Renal cortical epithelial cell (primary cell): ENCODE results near the gene CNNM4. TPM values are rescaled to one million over a fixed set of nuclear protein-coding genes. Genes with fewer than 3 reads are reported as not detected.

Experiments used
- DNase-seq: peaks from one replicate; pipeline ENCODE4 v3.0.0-alpha.2; 2011; ENCODE audit warnings: low read depth
- total RNA-seq: library from RNA; depleted of rRNA; stranded (reverse); fragments of >200 nt; gene quantifications from 2 replicates; pipeline ENCODE4 v1.2.3, GENCODE V29; 2014

The CNNM4 gene
- total RNA-seq, 1 donor from 2014 or later, result 5.4 TPM

DNA sequence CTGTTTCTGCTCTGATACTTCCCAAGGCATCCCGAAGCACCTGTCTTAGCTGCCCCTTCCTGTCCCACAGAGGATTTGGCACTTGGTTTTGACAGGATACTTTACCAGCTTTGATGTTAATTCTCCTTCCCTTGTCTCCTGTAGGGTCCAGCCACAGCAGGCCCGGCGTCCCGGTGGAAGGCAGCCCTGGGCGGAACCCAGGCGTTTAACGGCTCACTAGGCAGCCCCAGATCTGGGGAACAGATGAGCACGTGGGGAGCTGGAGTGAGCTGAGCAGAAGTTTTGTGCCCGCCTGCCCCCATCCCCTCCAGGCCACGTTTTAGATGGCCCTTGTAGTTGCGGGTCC lies 71.7 kb downstream of the CNNM4 start:
- no peak for DNase-seq

DNA sequence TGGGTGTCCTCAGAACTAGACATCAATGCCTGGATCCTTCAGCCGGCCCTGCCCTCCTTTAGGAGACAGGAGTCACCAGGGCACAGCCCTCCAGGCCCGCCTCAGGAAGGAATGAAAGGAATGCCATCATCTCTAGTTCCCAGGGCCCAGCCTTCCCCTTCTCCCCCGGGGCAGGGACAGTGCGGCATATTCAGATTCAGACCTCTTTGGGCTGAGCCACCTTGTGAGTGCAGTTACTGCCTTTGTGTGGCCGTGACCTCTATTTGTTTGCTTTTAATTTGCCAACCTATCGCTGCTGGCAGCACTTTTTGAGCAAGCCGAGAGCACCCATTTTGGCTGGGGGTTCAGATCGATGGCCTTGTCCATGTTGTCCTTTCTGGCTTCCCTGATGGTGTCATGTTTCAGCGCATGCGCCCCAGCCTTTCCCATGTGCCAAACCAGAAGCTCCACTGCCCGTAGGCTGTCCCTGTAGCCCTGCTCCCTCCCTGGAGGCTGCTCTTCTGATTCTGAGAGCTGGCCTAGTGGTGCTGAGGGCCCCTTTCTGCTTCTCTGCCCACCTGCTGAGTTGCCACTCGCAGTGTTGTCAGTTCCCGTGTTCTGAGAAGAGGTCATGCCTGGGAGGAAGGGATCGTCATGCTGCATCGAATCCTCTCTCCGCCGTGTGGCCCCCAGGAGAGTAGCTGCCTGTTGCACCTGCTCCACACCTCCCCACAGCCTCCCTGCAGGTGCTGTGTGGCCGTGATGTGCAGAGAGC lies 72.2 kb downstream of the CNNM4 start:
- peak; percentile 48 for DNase-seq

DNA sequence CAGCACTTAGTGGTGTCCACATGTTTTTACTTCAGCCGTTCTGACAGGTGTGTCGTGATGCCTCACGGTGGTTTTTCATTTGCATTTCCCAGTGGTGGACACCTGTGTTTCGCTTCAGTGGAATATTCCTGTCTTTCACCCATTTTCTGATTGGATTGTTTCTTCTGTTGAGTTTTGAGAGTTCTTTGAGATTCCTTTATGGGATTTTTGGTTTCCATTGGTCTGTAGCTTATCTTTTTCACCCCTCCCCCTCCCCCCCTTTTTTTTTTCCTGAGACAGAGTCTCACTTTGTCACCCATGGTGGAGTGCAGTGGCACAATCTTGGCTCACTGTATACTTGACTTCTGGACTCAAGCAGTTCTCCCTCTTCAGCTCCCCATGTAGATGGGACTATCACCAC lies 75.1 kb downstream of the CNNM4 start:
- DNase-seq, result no peak

DNA sequence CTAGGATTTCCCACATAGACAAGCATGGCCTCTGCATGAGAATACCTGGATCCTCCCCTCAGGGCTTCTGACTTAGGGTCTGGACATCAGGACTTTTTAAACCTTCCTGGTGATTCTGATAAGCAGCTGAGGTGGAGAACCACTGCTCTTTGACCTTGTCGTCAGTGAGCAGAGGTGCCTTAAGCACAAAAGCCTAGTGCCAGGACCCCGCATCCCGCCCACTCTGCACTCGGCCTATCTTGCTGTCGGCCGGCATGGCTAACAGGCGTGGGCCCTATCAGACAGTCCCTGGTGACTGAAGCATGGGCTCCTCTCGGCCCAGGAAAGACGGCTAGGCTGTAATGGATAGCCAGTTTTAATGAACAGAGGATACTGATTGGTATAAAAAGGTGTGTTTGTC lies 76.9 kb downstream of the CNNM4 start:
- no peak for DNase-seq

DNA sequence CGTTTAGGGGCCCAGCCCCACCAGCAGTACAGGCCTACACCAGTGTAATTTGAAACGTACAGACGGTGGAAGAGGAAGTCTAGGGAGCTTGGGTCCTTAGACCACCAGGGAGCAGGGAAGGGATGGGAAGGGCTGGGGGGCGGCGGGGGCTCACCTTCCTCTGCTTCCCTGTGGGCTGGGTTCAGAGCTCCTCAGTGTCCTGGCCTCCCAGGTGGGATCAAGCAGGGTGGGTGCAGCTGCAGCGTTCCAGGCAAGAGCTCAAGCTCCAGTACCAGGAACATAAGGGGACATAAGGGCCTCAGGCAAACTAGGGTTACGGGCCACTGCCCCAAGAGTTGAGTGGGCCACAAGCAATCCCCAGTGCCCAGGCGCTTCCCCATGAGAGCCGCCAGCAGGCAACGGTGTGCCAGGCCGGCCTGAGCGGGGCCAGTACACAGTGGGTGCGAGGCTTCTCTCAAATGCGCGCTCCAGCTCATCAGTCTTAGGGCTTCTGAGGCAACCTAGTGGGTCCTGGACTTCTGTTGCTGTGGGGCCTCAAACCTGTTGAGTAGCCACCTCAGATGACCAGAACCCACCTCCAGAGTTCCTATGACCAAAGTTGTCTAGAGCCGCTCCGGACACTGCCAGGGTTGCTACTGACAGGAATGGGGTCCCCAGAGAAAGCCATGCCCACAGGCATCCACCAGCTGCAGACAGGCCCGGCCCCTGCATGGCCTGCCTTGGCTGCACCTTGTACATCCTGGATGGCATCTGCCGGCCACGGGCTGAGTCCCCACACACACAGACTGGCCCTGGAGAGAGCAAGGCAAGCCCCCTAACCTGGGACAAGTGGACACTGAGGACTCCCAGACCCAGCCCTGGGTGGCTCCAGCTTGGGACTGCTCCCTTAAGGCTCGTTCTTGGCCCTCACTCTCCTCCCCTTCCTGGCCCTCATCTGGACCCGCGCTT lies 77.9 kb downstream of the CNNM4 start:
- no peak for DNase-seq

DNA sequence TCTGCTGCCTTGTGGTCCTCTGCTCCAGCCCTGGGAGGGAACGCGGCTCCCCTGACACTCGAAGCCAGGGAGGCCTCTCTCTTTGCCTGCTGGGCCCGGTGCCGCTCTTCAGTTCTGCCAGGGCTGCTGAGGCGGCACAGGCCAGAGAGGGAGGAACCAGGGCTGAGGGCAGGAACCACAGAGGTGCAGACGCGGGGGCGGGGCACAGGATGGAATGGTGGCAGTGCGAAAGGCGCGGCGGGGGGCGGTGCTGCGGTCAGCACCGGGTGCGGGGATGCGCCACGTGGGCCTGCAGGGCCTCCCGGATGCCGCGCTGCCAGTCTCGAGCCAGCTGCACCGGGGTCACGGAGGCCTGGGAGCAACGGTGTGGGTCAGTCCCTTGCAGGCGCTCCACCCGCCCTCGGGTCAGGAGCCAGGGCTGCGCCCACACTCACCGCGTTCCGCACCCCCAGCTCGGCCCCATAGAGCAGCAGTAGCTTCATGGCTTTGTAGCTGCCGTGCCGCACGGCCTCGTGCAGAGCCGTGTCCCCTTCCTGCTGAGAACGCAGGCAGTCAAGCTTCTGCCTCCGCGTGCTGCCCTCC lies 78.7 kb downstream of the CNNM4 start:
- DNase-seq, result peak; percentile 28

DNA sequence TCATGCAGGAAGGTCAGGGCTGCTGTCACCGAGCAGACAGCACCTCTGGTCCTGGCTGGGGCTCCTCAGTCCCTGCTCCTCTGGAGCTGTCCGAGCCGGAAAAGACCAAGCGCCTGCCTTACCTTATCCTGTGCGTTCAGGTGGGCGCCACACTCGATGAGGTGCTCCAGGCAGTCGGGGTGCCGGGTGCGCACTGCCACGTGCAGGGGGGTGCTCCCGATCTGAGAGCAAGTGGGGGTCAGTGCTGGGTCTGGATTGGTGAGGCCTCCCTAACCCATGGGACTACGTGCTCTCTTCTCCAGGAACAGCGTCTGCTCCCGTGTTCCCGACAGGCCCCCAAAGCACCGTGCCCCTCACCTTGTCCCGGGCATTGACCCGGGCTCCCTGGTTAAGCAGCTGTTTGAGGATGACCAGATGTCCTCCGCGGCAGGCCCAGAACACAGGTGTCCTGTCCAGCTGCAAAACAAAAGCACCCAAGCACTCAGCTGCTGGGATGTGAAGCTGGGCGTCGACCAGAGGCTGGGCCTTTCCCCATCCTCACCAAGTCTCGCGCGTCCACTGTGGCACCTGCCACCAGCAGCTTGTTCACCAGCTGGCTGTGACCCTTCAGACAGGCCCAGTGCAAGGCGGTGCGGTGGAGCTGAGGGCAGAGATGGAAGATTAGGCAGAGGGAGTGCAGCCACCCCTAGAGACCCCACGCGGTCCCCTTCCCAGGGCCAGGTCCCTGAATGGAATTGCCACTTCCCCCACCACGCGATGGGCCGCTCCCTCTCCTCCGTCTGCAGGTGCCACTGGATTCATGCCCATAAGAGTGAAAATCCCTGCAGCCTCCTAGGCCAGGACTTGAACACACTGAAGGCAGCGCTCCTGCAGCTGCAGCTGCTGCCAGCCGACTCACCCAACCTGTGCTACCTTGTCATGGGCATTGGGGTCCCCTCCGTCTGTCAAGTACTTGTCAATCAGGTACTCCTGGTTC lies 79.5 kb downstream of the CNNM4 start:
- no peak for DNase-seq

DNA sequence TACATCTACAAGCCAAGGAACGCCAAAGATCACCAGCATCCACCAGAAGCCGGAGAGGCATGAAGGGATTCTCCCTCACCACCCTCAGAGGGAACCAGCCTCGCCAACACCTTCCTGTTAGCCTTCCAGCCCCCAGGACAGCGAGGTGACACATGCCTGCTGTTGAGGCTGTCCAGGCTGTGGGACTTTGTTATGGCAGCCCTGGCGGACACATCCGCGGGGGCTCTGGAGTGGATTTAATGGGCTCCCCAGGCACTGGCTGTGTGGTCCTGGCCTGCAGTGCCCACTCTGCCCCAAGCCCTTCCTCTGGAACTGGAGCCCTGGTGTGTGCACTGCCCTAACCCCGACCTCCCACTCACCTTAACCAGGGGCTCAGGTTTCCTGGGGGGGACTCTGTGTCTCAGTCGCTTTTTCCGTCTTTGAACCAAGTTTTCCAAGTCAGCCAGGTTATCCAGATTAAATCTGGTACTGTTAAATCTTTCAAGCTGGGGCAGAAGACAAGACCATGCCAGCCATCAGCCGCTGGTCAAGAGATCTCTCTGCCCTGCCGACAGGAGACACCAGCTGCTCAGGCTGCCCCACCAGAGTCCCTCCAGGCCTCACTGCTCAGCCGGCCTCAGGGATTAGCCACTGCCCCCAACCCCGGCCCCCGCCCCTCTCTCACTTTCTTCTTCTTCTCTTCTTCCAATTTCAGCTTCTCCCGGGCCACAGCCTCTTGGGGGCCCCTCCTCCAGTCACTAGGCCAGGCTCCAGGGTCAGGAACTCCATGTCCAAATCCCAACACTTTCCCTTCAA lies 81.2 kb downstream of the CNNM4 start:
- no peak for DNase-seq

DNA sequence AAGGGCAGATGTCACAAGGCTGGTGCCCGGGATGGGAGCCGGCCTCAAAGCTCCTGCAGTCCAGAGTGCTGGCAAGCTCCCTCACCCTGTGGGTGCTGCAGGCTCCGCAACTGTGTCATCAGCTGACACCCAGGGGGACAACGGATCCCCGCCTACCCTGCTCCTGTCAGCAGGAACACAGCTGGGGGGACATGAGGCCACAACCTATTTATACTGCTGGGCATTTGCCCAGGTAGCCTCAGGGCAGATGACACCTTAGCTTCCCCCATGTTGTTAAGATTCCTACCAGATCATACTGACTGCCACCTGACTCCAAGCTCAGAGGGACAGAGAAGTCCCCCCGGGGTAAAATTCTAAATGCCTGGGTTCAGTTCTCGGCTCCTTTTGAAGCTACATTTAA lies 81.9 kb downstream of the CNNM4 start:
- no peak for DNase-seq

DNA sequence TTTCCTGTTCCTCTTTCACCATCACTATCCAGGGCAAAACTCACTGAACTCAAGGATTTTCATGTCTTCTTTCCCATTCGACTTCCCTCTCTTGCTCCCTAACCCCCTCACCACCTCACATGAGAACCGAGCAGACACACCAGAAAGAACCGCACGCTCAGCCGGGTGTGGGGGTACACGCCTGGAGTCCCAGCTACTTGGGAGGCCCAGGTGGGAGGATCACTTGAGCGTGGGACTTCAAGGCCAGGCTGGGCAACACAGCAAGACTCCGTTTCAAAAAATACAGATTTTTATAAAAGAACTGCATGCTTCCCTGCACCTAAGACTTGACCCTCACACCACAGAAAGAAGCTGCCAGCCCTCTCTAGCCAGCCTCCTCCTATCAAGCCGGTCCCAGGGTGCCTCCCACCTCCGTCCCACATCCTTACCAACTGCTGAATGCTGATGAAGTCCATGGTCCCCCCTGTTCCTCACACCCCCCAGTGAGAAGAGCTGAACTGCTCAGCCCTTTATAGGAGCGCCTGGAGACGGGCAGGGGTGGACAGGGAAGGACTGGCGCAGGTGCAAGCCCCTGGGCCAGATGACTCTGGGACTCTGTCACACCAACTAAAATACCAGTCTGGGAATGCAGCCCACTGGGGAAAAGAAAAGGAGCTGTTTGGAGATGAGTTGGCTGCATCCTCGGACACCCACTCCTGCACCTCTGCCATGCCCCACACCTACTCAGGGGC lies 83.0 kb downstream of the CNNM4 start, which contains the start of gene ANKRD23:
ANKRD23 (minus strand) TSS at position 484 of the 731 bp plus-strand sequence; CDS start at position 455, 29 bp downstream.
- no peak for DNase-seq

DNA sequence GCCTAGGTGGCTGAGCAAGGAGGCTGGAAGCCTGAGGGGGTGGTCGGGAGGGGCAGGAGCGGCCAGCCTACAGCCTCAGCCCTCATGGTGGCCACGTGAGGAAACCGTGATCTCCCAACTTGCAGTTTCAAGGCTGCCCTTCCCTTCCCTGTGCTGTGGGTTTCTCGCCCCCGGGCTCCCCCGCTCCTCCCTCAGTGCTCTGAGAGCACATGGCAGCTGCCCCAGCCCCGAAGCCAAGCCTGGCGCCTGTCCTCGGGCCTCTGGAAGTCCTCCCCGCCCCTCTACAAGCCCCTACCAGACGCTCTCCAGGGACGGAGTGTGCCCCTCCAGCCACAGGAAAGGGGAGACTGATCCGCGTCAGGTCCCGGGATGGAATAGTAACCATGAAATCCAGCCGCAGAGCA lies 83.7 kb downstream of the CNNM4 start:
- no peak for DNase-seq

DNA sequence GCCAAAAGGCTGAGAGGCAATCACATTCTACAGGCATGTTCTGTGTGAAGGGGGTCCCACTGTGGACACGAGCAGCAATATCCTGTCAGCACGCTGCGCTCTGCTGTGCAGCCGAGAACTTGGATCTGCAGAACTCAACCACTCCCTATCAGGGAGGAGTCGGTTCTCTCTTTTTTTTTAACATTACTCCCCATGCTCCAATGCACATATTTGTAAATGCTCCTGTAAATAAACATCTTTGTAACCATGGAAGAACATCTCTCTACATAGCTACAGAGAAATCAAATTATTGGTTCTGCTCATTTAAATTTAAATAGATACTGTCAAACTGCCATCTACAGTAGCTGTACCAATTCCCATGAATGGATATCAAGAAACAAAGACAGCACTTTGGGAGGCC lies 86.1 kb downstream of the CNNM4 start:
- DNase-seq, result no peak

DNA sequence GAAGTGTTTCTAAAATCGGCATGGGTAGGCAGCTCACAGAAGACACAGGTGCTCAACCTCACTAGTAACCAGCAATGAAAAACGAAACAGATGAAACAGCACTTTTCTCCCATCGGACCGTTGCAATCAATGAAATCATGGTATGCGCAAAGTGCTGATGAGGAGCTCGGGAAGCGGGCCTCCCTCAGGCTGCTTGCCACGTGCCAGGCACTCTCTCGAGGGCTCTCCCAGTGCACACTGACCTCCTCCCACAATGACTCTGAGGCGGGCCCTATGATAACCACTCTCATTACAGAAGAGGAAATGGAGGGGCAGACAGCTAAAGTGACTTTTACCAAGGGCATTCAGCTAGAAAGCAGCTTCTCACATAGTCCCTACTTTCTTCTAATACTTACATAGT lies 86.9 kb downstream of the CNNM4 start:
- DNase-seq, result no peak

DNA sequence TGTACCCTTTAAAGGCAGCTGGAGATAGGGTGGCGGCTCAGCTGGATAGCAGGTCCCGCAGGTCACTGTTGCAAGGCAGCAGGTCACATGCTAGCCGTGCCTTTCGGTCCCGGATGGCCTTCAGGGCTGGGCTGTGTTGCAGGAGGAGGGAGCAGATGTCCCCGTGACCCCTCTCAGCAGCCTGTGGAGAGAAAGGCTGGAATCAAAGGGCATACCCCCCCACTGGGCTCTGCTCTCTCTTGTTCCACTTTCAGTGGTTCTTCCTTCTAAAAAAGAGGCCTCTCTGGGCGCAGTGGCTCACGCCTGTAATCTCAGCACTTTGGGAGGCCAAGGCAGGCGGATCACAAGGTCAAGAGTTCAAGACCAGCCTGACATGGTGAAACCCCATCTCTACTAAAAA lies 87.6 kb downstream of the CNNM4 start:
- no peak for DNase-seq

DNA sequence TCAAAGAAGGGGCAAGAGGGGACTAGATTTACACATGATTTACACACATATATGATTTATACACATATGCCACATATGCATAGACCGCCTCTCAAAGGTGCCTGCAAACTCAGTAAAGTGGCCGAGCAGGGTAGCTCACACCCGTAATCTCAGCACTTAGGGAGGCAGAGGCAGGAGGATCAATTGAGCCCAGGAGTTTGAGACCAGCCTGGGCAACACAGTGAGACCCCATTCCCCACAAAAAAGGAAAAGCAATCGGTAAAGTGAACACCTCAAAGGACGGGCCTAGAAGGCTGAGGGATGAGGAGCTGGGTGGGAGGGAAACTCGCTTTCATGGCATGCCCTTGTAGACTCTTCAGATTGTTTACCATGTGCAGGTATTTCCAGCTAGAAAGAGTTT lies 92.0 kb downstream of the CNNM4 start:
- no peak for DNase-seq

DNA sequence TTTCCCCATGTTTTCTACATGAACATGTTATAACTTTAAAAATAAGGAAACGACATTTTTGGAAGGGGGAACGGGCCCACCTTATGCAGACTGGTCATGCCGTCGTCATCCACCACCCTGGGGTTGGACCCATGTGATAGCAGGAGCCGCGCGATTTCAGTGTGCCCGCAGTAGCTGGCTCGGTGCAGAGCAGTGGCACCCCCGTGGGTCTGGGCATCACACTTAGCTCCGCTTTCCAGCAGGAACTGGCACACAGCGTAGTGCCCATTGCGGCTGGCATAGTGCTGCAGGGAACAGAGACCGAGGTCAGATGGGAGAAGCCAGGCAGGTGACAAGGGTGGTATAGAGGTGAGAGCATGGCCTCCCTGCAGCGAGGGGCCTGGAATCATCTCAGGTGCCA lies 92.6 kb downstream of the CNNM4 start:
- DNase-seq, result no peak

DNA sequence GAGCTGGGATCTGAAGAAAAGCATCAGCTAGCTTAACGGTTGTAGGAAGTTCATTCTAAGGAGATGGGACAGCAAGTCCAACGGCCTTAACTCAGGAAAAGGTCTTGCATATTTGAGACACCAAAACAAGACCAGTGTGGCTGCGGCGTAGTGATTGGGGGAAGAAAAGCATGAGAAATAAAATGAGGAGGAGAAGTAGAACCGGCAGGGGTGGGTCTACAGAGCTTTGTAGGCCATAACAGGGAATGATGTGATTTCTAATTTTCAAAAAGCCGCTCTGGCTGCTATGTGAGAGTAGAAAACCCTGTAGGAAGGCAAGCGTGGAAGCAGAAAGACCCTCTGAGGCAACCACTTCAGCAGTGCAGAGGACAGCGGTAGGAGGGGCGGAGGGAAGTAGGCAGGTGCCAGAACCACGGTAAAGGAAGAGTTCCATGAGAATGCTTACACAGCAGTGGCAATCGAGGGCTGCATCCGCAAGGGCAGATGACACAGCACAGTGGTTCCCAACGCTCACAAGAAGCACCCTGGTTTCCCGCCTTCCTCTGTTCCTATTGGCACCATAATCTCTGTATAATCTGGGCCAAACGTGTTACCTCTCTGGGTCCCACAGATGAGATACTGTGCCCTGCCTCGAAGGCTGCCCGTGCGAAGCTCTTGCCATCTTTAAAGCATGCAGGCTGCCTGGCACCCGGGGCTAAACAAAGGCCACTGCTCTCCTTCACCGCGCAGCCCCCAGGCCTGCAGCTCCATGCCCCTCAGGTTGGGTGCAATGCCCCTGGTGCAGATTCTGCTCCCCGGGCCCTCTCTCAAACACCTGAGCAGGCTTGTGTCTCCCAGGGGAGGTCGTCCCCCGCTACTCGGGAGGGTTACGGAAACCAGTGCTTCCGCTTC lies 96.3 kb downstream of the CNNM4 start:
- DNase-seq, result no peak

DNA sequence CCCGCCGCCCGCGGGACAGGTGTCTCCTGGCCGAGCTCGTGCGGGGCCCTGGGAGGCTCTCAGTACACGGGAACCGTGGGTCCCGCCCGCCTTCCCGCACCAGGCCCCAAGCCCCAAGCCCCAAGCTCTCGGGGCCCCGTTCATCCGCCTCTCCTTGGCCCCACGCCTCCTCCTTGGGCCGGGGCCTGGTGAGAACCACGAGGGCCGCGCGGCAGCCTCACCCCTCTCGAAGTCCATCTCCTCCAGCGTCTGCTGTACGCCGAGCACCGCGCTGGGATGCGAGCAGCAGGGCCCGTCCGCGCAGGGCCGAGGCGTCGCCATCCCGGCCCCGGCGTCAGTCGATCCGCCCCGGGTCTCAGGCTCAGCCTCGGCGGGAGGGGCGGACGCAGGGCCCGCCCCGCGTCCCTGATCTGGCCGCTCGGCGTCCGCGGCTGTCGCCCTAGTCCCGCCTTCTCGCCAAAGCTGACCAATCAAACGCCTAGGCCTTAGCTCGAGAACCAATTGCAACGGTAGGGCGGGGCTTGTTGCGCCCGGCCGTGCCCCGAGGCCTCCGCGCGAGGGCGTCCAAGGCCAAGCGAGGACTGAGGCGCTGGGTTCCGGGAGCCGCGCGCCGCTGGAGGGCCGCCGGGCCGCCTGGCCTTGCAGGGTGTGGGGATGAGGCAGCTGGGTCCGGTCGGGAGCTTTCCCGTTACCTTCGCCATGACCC lies 97.1 kb downstream of the CNNM4 start, which contains the start of gene ANKRD39:
ANKRD39 (minus strand) TSS at position 350 of the 706 bp plus-strand sequence; CDS start at position 321, 29 bp downstream.
- peak; percentile 92 for DNase-seq
